SK-N-SH (cell line): Measurements from ENCODE around the gene GLS.

Source experiments
- ELF1 ChIP-seq: IDR thresholded peaks from 2 replicates; pipeline ENCODE4 v1.4.0; 2012
- EP300 ChIP-seq, 2 experiments: IDR thresholded peaks; 2 replicates each; pipeline versions ENCODE4 v1.4.0 to v1.6.1; 2012; ENCODE audit warnings: borderline replicate concordance in 1 of 2, low read depth in 1 of 2, low read length in 1 of 2
- POLR2AphosphoS5 ChIP-seq: IDR thresholded peaks from 2 replicates; pipeline ENCODE4 v1.6.1; 2012; ENCODE audit warnings: low read depth, low read length
- RAD21 ChIP-seq: IDR thresholded peaks from 2 replicates; pipeline ENCODE4 v1.6.1; 2012; ENCODE audit warnings: mild to moderate bottlenecking, low read length
- RCOR1 ChIP-seq: fragments of 150-350 bp; IDR thresholded peaks from 2 replicates; pipeline ENCODE4 v1.6.1; 2017; ENCODE audit warnings: antibody characterized with exemption, low read length
- RFX5 ChIP-seq: IDR thresholded peaks from 2 replicates; pipeline ENCODE4 v1.6.1; 2012; ENCODE audit warnings: mild to moderate bottlenecking, improper control_type of control experiment, low read length
- TF ChIP-seq, protein P1 (sequence below): fragments of 200-600 bp; sonication (generic); IDR thresholded peaks from 2 replicates; pipeline ENCODE4 v1.6.1; 2017; ENCODE audit warnings: antibody characterized with exemption, mild to moderate bottlenecking, moderate library complexity
- TF ChIP-seq, protein P2 (sequence below): IDR thresholded peaks from 2 replicates; pipeline ENCODE4 v1.4.0; 2012; ENCODE audit warnings: low read depth
- TF ChIP-seq, protein P3 (sequence below): fragments of 150-350 bp; IDR thresholded peaks from 2 replicates; pipeline ENCODE4 v1.6.1; 2017; ENCODE audit warnings: antibody characterized with exemption, low read length, low read depth, borderline replicate concordance
- TF ChIP-seq, protein P4 (sequence below): IDR thresholded peaks from 2 replicates; pipeline ENCODE4 v1.6.1; 2012; ENCODE audit warnings: mild to moderate bottlenecking, low read depth, low read length, moderate library complexity

DNA sequence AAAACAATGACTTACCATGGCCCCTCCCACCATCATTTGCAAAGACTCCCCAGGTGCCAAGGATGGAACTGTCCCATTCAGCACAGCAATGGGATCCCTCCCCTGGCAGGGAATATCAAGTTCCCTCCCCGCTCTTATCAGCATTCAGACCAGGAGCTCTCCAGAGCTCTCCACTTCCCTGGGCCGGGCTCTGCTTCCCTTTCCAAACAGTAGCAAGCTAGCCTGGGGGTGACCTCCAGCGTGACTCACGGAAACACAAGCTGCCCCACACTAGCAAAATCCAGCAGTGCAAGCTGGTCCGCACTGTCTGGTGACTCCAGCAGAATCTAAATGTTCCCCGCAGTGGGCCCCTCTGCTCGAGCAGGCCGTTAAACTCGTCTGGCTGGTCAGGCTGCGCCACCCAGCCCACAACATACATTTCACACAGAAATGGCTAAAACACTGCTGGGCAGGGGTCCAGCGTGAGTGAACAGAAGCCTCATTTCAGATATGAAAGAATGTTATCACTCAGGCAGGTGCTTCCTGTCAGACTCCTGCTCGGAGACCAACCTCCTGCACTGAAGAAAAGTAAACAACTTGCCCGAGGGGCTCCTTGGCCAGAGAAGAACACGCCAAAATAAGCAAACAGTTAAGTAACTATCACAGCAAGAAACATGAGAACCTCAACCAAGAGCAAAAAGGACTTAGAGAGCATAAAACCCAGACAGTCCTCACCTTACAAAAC is 99.4 kb downstream of the GLS start:
- TF ChIP-seq, protein P1, sequence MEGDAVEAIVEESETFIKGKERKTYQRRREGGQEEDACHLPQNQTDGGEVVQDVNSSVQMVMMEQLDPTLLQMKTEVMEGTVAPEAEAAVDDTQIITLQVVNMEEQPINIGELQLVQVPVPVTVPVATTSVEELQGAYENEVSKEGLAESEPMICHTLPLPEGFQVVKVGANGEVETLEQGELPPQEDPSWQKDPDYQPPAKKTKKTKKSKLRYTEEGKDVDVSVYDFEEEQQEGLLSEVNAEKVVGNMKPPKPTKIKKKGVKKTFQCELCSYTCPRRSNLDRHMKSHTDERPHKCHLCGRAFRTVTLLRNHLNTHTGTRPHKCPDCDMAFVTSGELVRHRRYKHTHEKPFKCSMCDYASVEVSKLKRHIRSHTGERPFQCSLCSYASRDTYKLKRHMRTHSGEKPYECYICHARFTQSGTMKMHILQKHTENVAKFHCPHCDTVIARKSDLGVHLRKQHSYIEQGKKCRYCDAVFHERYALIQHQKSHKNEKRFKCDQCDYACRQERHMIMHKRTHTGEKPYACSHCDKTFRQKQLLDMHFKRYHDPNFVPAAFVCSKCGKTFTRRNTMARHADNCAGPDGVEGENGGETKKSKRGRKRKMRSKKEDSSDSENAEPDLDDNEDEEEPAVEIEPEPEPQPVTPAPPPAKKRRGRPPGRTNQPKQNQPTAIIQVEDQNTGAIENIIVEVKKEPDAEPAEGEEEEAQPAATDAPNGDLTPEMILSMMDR: no peak
- TF ChIP-seq EP300 (IDR thresholded peaks at IDR 0.05; ENCODE audit: borderline replicate concordance in 1 of 2, low read depth in 1 of 2, low read length in 1 of 2) (peak in 1 of 2 experiments; percentile 13; a peak in 1 of 4 replicates), RAD21 (peak; percentile 19; the same call in 1 of the 2 replicates), POLR2AphosphoS5 (no peak), ELF1 (no peak), RFX5 (no peak), RCOR1 (peak; percentile 56; the same call in 1 of the 2 replicates)
- TF ChIP-seq, protein P2, sequence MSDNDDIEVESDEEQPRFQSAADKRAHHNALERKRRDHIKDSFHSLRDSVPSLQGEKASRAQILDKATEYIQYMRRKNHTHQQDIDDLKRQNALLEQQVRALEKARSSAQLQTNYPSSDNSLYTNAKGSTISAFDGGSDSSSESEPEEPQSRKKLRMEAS: no peak
- TF ChIP-seq, protein P3, sequence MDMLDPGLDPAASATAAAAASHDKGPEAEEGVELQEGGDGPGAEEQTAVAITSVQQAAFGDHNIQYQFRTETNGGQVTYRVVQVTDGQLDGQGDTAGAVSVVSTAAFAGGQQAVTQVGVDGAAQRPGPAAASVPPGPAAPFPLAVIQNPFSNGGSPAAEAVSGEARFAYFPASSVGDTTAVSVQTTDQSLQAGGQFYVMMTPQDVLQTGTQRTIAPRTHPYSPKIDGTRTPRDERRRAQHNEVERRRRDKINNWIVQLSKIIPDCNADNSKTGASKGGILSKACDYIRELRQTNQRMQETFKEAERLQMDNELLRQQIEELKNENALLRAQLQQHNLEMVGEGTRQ: no peak
- TF ChIP-seq, protein P4, sequence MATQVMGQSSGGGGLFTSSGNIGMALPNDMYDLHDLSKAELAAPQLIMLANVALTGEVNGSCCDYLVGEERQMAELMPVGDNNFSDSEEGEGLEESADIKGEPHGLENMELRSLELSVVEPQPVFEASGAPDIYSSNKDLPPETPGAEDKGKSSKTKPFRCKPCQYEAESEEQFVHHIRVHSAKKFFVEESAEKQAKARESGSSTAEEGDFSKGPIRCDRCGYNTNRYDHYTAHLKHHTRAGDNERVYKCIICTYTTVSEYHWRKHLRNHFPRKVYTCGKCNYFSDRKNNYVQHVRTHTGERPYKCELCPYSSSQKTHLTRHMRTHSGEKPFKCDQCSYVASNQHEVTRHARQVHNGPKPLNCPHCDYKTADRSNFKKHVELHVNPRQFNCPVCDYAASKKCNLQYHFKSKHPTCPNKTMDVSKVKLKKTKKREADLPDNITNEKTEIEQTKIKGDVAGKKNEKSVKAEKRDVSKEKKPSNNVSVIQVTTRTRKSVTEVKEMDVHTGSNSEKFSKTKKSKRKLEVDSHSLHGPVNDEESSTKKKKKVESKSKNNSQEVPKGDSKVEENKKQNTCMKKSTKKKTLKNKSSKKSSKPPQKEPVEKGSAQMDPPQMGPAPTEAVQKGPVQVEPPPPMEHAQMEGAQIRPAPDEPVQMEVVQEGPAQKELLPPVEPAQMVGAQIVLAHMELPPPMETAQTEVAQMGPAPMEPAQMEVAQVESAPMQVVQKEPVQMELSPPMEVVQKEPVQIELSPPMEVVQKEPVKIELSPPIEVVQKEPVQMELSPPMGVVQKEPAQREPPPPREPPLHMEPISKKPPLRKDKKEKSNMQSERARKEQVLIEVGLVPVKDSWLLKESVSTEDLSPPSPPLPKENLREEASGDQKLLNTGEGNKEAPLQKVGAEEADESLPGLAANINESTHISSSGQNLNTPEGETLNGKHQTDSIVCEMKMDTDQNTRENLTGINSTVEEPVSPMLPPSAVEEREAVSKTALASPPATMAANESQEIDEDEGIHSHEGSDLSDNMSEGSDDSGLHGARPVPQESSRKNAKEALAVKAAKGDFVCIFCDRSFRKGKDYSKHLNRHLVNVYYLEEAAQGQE: peak; percentile 38; the same call in 1 of the 2 replicates
